HepG2 (cell line): ENCODE results near the gene MEIOB. TPM values are rescaled to one million over a fixed set of nuclear protein-coding genes. Genes with fewer than 3 reads are reported as not detected.
A peak's percentile ranks its signal among the peaks of the same experiment; 100 is the strongest.

Experiments
- AGO2 ChIP-seq: fragments of 200-400 bp; formaldehyde crosslinking; optimal IDR thresholded peaks from 2 replicates; pipeline ENCODE3; 2017; ENCODE audit warnings: mild to moderate bottlenecking, low read depth, low read length, moderate library complexity
- ARID2 ChIP-seq: sonication (generic); formaldehyde crosslinking; IDR thresholded peaks from 2 replicates; pipeline ENCODE4 v1.8.1; 2022; ENCODE audit warnings: mild to moderate bottlenecking, missing genetic modification reagents, borderline replicate concordance
- CREB3 ChIP-seq: sonication (generic); formaldehyde crosslinking; IDR thresholded peaks from 2 replicates; pipeline ENCODE4 v1.5.0; 2020; ENCODE audit warnings: missing genetic modification reagents
- HMG20B ChIP-seq: conservative IDR thresholded peaks from 2 replicates; pipeline ENCODE4 v1.6.1; 2016; ENCODE audit warnings: missing genetic modification reagents, missing compliant biosample characterization
- KDM4B ChIP-seq: sonication (generic); formaldehyde crosslinking; IDR thresholded peaks from 2 replicates; pipeline ENCODE4 v1.4.0; 2020; ENCODE audit warnings: missing genetic modification reagents
- MBD4 ChIP-seq: IDR thresholded peaks from 2 replicates; pipeline ENCODE4 v1.6.1; 2012; ENCODE audit warnings: low read length, inconsistent platforms, borderline replicate concordance
- NFIB ChIP-seq: sonication (generic); formaldehyde crosslinking; IDR thresholded peaks from 2 replicates; pipeline ENCODE4 v1.9.0; 2021; ENCODE audit warnings: missing genetic modification reagents, mild to moderate bottlenecking, borderline replicate concordance
- PRPF4 ChIP-seq: fragments of 200-400 bp; formaldehyde crosslinking; IDR thresholded peaks from 2 replicates; pipeline ENCODE4 v1.6.1; 2016; ENCODE audit warnings: low read length, low read depth; ENCODE audit not compliant: poor library complexity, severe bottlenecking
- SMC3 ChIP-seq: IDR thresholded peaks from 2 replicates; pipeline ENCODE4 v1.6.1; 2011; ENCODE audit warnings: low read length, improper control_type of control experiment
- SP4 ChIP-seq: sonication (generic); formaldehyde crosslinking; IDR thresholded peaks from 2 replicates; pipeline ENCODE4 v1.8.1; 2023; ENCODE audit warnings: mild to moderate bottlenecking, missing genetic modification reagents
- SYNCRIP ChIP-seq: fragments of 200-400 bp; formaldehyde crosslinking; IDR thresholded peaks from 2 replicates; pipeline ENCODE4 v1.6.1; 2018; ENCODE audit warnings: mild to moderate bottlenecking, low read depth, low read length; ENCODE audit not compliant: insufficient read depth
- TRAFD1 ChIP-seq: sonication (generic); formaldehyde crosslinking; IDR thresholded peaks from 2 replicates; pipeline ENCODE4 v1.5.1; 2020; ENCODE audit warnings: missing genetic modification reagents, mild to moderate bottlenecking, borderline replicate concordance
- ZBTB7B ChIP-seq: sonication (generic); formaldehyde crosslinking; IDR thresholded peaks from 2 replicates; pipeline ENCODE4 v1.4.0; 2020; ENCODE audit warnings: missing genetic modification reagents
- ZEB1 ChIP-seq: IDR thresholded peaks from 2 replicates; pipeline ENCODE4 v1.6.1; 2012; ENCODE audit warnings: mild to moderate bottlenecking, low read depth, inconsistent platforms; ENCODE audit not compliant: insufficient replicate concordance
- ZNF598 ChIP-seq: sonication (generic); formaldehyde crosslinking; IDR thresholded peaks from 2 replicates; pipeline ENCODE4 v1.5.1; 2020; ENCODE audit warnings: mild to moderate bottlenecking, missing genetic modification reagents, borderline replicate concordance
- ZNF746 ChIP-seq: sonication (generic); formaldehyde crosslinking; IDR thresholded peaks from 2 replicates; pipeline ENCODE4 v1.8.0; 2022; ENCODE audit warnings: mild to moderate bottlenecking, missing genetic modification reagents
- ZNF850 ChIP-seq: sonication (generic); formaldehyde crosslinking; conservative IDR thresholded peaks from 2 replicates; pipeline ENCODE4 v1.9.0; 2021; ENCODE audit warnings: mild to moderate bottlenecking, missing genetic modification reagents
- polyA plus RNA-seq, 8 experiments: library from polyadenylated mRNA; depleted of rRNA in 3 of 8; stranded (reverse) in 7 of 8; unstranded in 1 of 8; fragments of >200 nt; fragmentation: Illumina TruSeq in 4 of 8; extraction: Trizol in 4 of 8; gene quantifications; 2 replicates each; pipeline versions ENCODE4 v1.2.1 to v1.2.3, GENCODE V29; 2011 to 2016; ENCODE audit warnings: low read depth in 4 of 8, missing spikeins in 1 of 8, mixed read lengths in 1 of 8; ENCODE audit not compliant: insufficient read depth in 1 of 8
- total RNA-seq, 5 experiments: library from RNA; depleted of rRNA; stranded (reverse); fragments of >200 nt; fragmentation: Illumina TruSeq; extraction: Trizol; gene quantifications; 2 replicates each; pipeline ENCODE4 v1.2.3, GENCODE V29; 2016; ENCODE audit warnings: low read depth in 1 of 5
- TF ChIP-seq, protein P1 (sequence below): IDR thresholded peaks from 2 replicates; pipeline ENCODE4 v1.6.1; 2016; ENCODE audit warnings: low read depth, missing genetic modification reagents, missing compliant biosample characterization
- TF ChIP-seq, protein P2 (sequence below): IDR thresholded peaks from 2 replicates; pipeline ENCODE4 v1.6.1; 2016; ENCODE audit warnings: missing biosample characterization, missing genetic modification reagents, low read depth

Gene MEIOB
- total and polyA plus RNA-seq, 2 of the 13 experiments (the other 11 are each of a cell fraction or from before 2014, with no cell fraction given) = 0.17 TPM; not detected in 1

DNA sequence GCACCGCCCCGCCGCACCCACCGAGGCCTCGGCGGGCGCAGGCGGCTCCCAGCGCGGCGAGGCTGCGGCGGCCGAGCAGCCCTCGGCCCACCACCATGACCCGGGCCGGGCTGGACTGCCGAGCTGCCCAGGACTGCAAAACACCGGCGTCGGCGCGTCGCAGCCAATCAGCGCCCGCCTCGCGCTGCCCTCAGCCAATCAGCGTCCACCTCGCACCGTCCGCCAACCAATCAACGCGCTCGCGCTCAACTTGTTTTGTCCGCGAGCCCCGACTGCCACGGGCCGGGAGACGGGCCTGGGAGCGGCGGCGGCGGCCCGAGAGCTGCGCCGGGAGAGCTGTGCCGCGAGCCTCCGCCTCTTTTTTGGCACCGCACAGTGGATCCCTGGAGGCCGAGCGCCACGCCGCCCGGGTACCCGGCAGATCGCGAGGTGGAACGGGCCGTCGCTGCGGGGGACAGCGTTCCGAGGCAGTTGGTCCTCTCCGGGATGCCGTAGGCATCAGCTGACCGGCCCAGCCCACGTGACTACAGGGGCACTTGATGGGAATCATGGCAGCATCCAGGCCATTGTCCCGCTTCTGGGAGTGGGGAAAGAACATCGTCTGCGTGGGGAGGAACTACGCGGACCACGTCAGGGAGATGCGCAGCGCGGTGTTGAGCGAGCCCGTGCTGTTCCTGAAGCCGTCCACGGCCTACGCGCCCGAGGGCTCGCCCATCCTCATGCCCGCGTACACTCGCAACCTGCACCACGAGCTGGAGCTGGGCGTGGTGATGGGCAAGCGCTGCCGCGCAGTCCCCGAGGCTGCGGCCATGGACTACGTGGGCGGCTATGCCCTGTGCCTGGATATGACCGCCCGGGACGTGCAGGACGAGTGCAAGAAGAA lies 45.0 kb downstream of the MEIOB start, which contains the start of the genes FAHD1 and HAGH (continued):
- no peak for TF ChIP-seq TRAFD1 (CRISPR knock-in tag)
- peak; percentile 79 for TF ChIP-seq ZBTB7B (CRISPR knock-in tag)
- TF ChIP-seq ZNF850 (CRISPR knock-in tag) = no peak
- TF ChIP-seq, protein P1, sequence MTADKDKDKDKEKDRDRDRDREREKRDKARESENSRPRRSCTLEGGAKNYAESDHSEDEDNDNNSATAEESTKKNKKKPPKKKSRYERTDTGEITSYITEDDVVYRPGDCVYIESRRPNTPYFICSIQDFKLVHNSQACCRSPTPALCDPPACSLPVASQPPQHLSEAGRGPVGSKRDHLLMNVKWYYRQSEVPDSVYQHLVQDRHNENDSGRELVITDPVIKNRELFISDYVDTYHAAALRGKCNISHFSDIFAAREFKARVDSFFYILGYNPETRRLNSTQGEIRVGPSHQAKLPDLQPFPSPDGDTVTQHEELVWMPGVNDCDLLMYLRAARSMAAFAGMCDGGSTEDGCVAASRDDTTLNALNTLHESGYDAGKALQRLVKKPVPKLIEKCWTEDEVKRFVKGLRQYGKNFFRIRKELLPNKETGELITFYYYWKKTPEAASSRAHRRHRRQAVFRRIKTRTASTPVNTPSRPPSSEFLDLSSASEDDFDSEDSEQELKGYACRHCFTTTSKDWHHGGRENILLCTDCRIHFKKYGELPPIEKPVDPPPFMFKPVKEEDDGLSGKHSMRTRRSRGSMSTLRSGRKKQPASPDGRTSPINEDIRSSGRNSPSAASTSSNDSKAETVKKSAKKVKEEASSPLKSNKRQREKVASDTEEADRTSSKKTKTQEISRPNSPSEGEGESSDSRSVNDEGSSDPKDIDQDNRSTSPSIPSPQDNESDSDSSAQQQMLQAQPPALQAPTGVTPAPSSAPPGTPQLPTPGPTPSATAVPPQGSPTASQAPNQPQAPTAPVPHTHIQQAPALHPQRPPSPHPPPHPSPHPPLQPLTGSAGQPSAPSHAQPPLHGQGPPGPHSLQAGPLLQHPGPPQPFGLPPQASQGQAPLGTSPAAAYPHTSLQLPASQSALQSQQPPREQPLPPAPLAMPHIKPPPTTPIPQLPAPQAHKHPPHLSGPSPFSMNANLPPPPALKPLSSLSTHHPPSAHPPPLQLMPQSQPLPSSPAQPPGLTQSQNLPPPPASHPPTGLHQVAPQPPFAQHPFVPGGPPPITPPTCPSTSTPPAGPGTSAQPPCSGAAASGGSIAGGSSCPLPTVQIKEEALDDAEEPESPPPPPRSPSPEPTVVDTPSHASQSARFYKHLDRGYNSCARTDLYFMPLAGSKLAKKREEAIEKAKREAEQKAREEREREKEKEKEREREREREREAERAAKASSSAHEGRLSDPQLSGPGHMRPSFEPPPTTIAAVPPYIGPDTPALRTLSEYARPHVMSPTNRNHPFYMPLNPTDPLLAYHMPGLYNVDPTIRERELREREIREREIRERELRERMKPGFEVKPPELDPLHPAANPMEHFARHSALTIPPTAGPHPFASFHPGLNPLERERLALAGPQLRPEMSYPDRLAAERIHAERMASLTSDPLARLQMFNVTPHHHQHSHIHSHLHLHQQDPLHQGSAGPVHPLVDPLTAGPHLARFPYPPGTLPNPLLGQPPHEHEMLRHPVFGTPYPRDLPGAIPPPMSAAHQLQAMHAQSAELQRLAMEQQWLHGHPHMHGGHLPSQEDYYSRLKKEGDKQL (CRISPR knock-in tag) = peak; percentile 34; the same call in 1 of the 2 replicates
- no peak for TF ChIP-seq PRPF4
- TF ChIP-seq ZEB1 = no peak
- no peak for TF ChIP-seq SYNCRIP
- peak; percentile 94 for TF ChIP-seq ARID2
- peak; percentile 46; the same call in 1 of the 2 replicates for TF ChIP-seq ZNF746
- peak; percentile 92 for TF ChIP-seq AGO2
- TF ChIP-seq SP4 = peak; percentile 62; the same call in 1 of the 2 replicates
- no peak for TF ChIP-seq NFIB (CRISPR knock-in tag)
- TF ChIP-seq ZNF598 (CRISPR knock-in tag) = peak; percentile 91; the same call in 1 of the 2 replicates
- peak; percentile 14; the same call in 1 of the 2 replicates for TF ChIP-seq HMG20B (CRISPR knock-in tag)
- peak; percentile 74 for TF ChIP-seq KDM4B
- TF ChIP-seq CREB3 (CRISPR knock-in tag) = 0 out of 2 replicates have a peak, but pooled peaks have one; percentile 16
- no peak for TF ChIP-seq SMC3
- TF ChIP-seq MBD4 = no peak
- TF ChIP-seq, protein P2, sequence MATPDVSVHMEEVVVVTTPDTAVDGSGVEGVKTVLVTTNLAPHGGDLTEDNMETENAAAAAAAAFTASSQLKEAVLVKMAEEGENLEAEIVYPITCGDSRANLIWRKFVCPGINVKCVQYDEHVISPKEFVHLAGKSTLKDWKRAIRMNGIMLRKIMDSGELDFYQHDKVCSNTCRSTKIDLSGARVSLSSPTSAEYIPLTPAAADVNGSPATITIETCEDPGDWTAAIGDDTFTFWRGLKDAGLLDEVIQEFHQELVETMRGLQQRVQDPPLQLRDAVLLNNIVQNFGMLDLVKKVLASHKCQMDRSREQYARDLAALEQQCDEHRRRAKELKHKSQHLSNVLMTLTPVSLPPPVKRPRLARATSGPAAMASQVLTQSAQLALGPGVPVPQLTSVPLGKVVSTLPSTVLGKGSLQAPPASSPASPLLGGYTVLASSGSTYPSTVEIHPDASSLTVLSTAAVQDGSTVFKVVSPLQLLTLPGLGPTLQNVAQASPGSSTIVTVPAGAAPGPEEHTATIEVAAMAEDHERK (CRISPR knock-in tag) = peak; percentile 19; the same call in 1 of the 2 replicates
